Measurements from ENCODE around the gene DNAJB14.

Gene DNAJB14

DNA sequence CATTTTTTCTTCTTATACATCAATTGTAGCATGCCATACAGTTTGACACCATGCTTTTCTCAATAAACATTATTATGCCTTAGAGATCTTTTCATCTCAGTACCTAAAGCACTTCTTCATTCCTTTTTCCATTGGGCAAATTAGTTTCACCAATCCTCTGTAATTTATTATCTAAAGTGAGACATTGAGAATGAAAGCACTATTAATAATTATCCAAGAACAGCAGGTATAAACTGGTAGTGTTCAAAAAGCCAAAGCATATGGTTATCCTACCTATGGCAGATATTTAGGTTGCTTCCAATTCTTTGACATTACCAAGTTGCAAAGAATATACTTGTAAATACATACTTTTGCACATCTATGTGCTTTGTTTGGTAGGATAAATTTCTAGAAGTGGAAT is 67.8 kb downstream of the DNAJB14 start:
- Histone ChIP-seq H3K36me3 (ENCODE audit: control insufficient read depth, insufficient read depth, low read length) (no peaks in the 10 kb centered on the region), H3K4me3 (ENCODE audit: low read depth, low read length) (no peak overlapping the region), H3K27ac (no peak overlapping the region), H3K27me3 (ENCODE audit: control insufficient read depth, insufficient read depth, low read length) (no peaks in the 10 kb centered on the region), H3K4me2 (ENCODE audit: low read length) (no peak overlapping the region), H3K9me3 (ENCODE audit: control insufficient read depth, low read length) (no peaks in the 10 kb centered on the region), H2AFZ (no peak overlapping the region), H3K4me1 (no peaks in the 10 kb centered on the region), H3K9ac (no peak overlapping the region), H3K79me2 (no peaks in the 10 kb centered on the region)
- TF ChIP-seq, protein P1, sequence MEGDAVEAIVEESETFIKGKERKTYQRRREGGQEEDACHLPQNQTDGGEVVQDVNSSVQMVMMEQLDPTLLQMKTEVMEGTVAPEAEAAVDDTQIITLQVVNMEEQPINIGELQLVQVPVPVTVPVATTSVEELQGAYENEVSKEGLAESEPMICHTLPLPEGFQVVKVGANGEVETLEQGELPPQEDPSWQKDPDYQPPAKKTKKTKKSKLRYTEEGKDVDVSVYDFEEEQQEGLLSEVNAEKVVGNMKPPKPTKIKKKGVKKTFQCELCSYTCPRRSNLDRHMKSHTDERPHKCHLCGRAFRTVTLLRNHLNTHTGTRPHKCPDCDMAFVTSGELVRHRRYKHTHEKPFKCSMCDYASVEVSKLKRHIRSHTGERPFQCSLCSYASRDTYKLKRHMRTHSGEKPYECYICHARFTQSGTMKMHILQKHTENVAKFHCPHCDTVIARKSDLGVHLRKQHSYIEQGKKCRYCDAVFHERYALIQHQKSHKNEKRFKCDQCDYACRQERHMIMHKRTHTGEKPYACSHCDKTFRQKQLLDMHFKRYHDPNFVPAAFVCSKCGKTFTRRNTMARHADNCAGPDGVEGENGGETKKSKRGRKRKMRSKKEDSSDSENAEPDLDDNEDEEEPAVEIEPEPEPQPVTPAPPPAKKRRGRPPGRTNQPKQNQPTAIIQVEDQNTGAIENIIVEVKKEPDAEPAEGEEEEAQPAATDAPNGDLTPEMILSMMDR (IDR thresholded peaks at IDR 0.05) = no peak

DNA sequence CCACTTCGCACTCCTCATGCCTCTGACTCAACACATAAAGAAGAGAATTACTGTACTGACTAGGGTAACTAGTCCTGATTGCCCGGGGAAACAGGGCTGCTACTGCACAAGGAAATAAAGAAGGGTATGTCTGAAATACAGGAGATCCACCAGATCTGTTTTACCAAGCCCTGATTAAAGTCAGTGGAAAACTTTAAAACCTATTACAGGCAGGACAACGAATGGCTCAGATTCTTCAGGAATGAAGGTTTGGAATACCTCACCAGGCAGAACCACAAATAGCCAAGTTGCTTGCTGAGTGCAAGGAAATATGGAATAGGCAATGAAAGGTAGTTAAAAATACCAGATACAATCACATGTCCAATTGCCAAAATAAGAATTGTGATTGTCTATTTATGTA is 69.5 kb downstream of the DNAJB14 start:
- Histone ChIP-seq H3K79me2 (no peaks in the 10 kb centered on the region), H3K27ac (no peak overlapping the region), H3K4me2 (ENCODE audit: low read length) (no peak overlapping the region), H2AFZ (no peak overlapping the region), H3K36me3 (ENCODE audit: control insufficient read depth, insufficient read depth, low read length) (no peaks in the 10 kb centered on the region), H3K4me3 (ENCODE audit: low read depth, low read length) (no peak overlapping the region), H3K9ac (no peak overlapping the region), H3K4me1 (no peaks in the 10 kb centered on the region), H3K9me3 (ENCODE audit: control insufficient read depth, low read length) (no peaks in the 10 kb centered on the region), H3K27me3 (ENCODE audit: control insufficient read depth, insufficient read depth, low read length) (no peaks in the 10 kb centered on the region)
- TF ChIP-seq, protein P1 (IDR thresholded peaks at IDR 0.05) = no peak

DNA sequence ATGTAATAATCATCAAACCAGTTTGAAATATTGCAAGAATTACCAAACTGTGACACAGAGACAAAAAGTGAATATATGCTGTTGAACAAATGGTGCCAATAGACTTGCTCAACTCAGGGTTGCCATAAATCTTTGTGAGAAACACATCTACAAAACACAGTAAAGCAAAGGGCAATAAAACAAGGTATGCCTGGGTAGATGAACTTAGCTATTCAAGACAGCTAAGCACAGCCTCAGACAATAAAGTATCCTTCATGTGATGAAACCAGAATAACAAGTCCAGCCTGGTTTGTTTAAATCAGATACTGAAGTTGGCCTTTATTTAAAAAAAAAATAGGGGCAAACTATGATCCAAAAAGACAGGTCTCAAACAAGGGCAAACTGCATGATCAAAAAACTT is 71.3 kb downstream of the DNAJB14 start:
- no peaks in the 10 kb centered on the region for H3K27me3 ChIP-seq (ENCODE audit: control insufficient read depth, insufficient read depth, low read length)
- no peaks in the 10 kb centered on the region for H3K36me3 ChIP-seq (ENCODE audit: control insufficient read depth, insufficient read depth, low read length)
- H3K4me3 ChIP-seq (ENCODE audit: low read depth, low read length) = no peak overlapping the region
- no peaks in the 10 kb centered on the region for H3K4me1 ChIP-seq
- H3K9me3 ChIP-seq (ENCODE audit: control insufficient read depth, low read length) = no peaks in the 10 kb centered on the region
- H3K27ac ChIP-seq = no peak overlapping the region
- TF ChIP-seq, protein P1 (IDR thresholded peaks at IDR 0.05) = no peak
- H3K9ac ChIP-seq = no peak overlapping the region
- H2AFZ ChIP-seq = no peak overlapping the region
- H3K4me2 ChIP-seq (ENCODE audit: low read length) = peak overlapping the region; percentile 14
- H3K79me2 ChIP-seq = no peaks in the 10 kb centered on the region

DNA sequence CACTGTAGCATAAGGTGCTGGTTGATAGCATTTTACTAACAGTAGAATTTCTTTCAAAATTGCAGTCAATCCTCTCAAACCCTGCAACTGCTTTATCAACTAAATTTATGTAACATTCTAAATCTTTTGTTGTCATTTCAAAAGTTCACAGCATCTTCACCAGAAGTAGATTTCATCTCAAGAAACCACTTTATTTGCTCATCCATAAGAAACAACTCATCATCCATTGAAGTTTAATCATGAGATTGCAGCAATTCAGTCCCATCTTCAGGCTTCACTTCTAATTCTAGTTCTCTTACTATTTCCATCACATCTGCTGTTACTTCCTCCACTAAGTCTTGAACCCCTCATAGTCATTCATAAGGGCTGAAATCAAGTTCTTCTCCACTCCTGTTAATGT is 73.8 kb downstream of the DNAJB14 start:
- Histone ChIP-seq H3K9me3 (ENCODE audit: control insufficient read depth, low read length) (no peaks in the 10 kb centered on the region), H3K4me2 (ENCODE audit: low read length) (no peak overlapping the region), H3K4me1 (no peaks in the 10 kb centered on the region), H2AFZ (no peak overlapping the region), H3K4me3 (ENCODE audit: low read depth, low read length) (no peak overlapping the region), H3K79me2 (no peaks in the 10 kb centered on the region), H3K27me3 (ENCODE audit: control insufficient read depth, insufficient read depth, low read length) (no peaks in the 10 kb centered on the region), H3K9ac (no peak overlapping the region), H3K36me3 (ENCODE audit: control insufficient read depth, insufficient read depth, low read length) (no peaks in the 10 kb centered on the region), H3K27ac (no peak overlapping the region)
- TF ChIP-seq, protein P1 (IDR thresholded peaks at IDR 0.05) = no peak

DNA sequence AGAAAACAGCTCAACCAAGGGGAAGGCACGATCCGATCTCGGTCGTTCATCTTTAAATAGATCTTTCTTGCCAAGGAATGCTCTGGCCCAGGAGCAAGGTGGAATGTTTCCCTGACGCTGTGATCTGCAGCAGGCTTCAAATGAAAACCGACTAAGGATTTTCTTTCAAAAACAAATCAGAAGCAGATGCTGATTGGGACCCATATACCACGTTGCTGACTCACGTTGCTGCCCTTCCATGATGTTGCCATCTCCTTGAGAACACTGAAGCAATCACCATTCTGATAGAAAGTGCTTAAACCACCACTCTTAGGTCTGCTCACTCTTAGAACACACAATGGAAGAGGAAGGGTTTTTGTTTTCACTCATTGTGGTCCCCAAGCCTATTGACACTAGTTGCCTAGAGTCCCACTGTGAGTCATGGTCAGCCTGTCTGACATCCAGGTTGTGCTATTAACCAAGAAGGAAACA is 78.3 kb downstream of the DNAJB14 start:
- no peaks in the 10 kb centered on the region for H3K36me3 ChIP-seq (ENCODE audit: control insufficient read depth, insufficient read depth, low read length)
- no peak overlapping the region for H3K4me3 ChIP-seq (ENCODE audit: low read depth, low read length)
- TF ChIP-seq, protein P1 (IDR thresholded peaks at IDR 0.05) = no peak
- no peaks in the 10 kb centered on the region for H3K79me2 ChIP-seq
- no peak overlapping the region for H3K9ac ChIP-seq
- H3K27ac ChIP-seq = no peak overlapping the region
- peak overlapping the region; percentile 48 for H3K4me2 ChIP-seq (ENCODE audit: low read length)
- peak overlapping the region; percentile 53 for H2AFZ ChIP-seq
- H3K27me3 ChIP-seq (ENCODE audit: control insufficient read depth, insufficient read depth, low read length) = no peaks in the 10 kb centered on the region
- no peaks in the 10 kb centered on the region for H3K9me3 ChIP-seq (ENCODE audit: control insufficient read depth, low read length)
- no peaks in the 10 kb centered on the region for H3K4me1 ChIP-seq
